ENCODE data around the gene INPP4A. TPM values are rescaled to one million over a fixed set of nuclear protein-coding genes. Genes with fewer than 3 reads are reported as not detected.

The INPP4A gene
- total and polyA plus RNA-seq, 10 of the 15 experiments (the other 5 are each of a cell fraction or from before 2014, with no cell fraction given): 4.7 to 62.3 (median 36.9) TPM

DNA sequence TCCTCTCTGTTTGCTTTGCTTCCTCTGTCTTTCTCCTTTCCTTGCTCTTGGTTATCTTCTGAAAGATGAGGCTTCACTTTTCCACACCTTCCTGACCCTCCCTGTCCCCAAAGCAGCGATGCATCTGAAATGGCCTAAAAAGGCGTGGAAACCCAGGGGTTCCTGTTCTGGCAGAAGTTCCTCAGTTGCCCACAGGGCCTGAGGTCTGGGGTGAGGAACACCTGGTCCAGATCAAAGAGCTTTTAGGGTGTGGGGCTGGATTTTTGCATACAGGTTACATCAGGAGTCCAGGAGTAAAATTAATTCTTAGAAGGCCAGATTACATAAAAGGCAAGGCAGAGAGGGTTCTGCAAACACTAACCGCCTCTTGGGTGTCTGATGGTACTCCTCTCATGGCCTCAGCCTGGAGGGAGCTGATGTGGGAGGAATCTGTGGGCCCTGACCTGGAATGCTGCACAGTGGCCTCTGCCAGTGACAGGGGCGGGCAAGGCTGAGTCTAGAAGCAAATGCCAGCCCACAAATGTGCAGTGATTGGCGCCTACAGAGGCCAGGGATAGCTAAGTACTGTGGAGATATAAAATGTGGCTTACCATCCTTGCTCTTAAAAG is 41.8 kb downstream of the INPP4A start:
- no peak for TF ChIP-seq EGR1 (IDR thresholded peaks at IDR 0.05; ENCODE audit: borderline replicate concordance in 1 of 2, low read depth in 2 of 2, low read length in 2 of 2)
- no peak for TF ChIP-seq YY1 (IDR thresholded peaks at IDR 0.05; ENCODE audit: low read depth, low read length)
- TF ChIP-seq POLR2AphosphoS5 (IDR thresholded peaks at IDR 0.05; ENCODE audit: low read length): 0 out of 2 replicates have a peak, but pooled peaks have one; percentile 38
- TF ChIP-seq IKZF1 (conservative IDR thresholded peaks at IDR 0.05): 0 out of 2 replicates have a peak, but pooled peaks have one; percentile 17
- peak; percentile 19 to 82; a peak in 2 of 4 replicates for TF ChIP-seq SRF (IDR thresholded peaks at IDR 0.05; ENCODE audit: low read depth in 2 of 2, low read length in 2 of 2)
- peak; percentile 26; the same call in 1 of the 2 replicates for TF ChIP-seq RUNX3 (IDR thresholded peaks at IDR 0.05; ENCODE audit: low read length)
- 0 out of 2 replicates have a peak, but pooled peaks have one; percentile 35 for TF ChIP-seq TCF7 (IDR thresholded peaks at IDR 0.05; ENCODE audit: borderline replicate concordance)
- TF ChIP-seq, protein P1, sequence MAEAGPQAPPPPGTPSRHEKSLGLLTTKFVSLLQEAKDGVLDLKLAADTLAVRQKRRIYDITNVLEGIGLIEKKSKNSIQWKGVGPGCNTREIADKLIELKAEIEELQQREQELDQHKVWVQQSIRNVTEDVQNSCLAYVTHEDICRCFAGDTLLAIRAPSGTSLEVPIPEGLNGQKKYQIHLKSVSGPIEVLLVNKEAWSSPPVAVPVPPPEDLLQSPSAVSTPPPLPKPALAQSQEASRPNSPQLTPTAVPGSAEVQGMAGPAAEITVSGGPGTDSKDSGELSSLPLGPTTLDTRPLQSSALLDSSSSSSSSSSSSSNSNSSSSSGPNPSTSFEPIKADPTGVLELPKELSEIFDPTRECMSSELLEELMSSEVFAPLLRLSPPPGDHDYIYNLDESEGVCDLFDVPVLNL (IDR thresholded peaks at IDR 0.05; ENCODE audit: low read depth, low read length): no peak
- peak; percentile 36; the same call in 1 of the 2 replicates for TF ChIP-seq POLR2A (IDR thresholded peaks at IDR 0.05; ENCODE audit: low read depth, low read length)
- no peak for TF ChIP-seq SMARCA5 (IDR thresholded peaks at IDR 0.05)
- POLR2A ChIA-PET: interaction anchor here (1.7 to 16.1 kb wide), 2 partner anchors 11 to 27 kb away, joined by 13 to 545 read pairs; no protein-coding TSS in a partner anchor
- intact Hi-C loops (cut with micrococcal nuclease; ENCODE audit: unreplicated experiment): loop anchor here (5.0 kb wide), 1 partner anchor 74 kb away; no protein-coding TSS in a partner anchor
- Histone ChIP-seq H3K9ac (ENCODE audit: control insufficient read depth, insufficient read depth, low read length) (peak overlapping the region; percentile 46), H3K27ac (ENCODE audit: control insufficient read depth, insufficient read depth) (peak overlapping the region; percentile 78), H3K4me2 (ENCODE audit: control insufficient read depth, insufficient read depth) (peak overlapping the region; percentile 74), H3K9me3 (replicated peaks; ENCODE audit: control insufficient read depth, insufficient read depth, low read length) (no peaks in the 10 kb centered on the region), H3K79me2 (ENCODE audit: control insufficient read depth, insufficient read depth, low read length) (peaks cover 90% of the 10 kb centered on the region), H2AFZ (ENCODE audit: control insufficient read depth, low read depth, low read length) (no peak overlapping the region), H3K27me3 (replicated peaks in 1 of 2; ENCODE audit: control insufficient read depth in 2 of 2, insufficient read depth in 2 of 2, low read length in 1 of 2) (no peaks in the 10 kb centered on the region), H3K36me3 (ENCODE audit: control insufficient read depth in 2 of 2, insufficient read depth in 2 of 2, low read length in 1 of 2) (peaks cover 5 to 9% of the 10 kb centered on the region in 2 experiments), H3K4me3 (no peak overlapping the region), H4K20me1 (ENCODE audit: control insufficient read depth, insufficient read depth) (no peaks in the 10 kb centered on the region), H3K4me1 (ENCODE audit: control insufficient read depth, insufficient read depth, low read length) (peaks cover 78% of the 10 kb centered on the region)
- DNase-seq (ENCODE audit: low read depth, low spot score): no peak
- in situ Hi-C loops (cut with MboI): no loop called here
- no peak for FAIRE-seq
- SMC1A ChIA-PET (ENCODE audit: uncharacterized antibody, unreplicated experiment): interaction anchor here (0.9 to 24.6 kb wide), 5 partner anchors 9 to 73 kb away, joined by 4 to 816 read pairs (median 10); no protein-coding TSS in a partner anchor
- RAD21 ChIA-PET (ENCODE audit: unreplicated experiment): interaction anchor here (0.8 to 9.1 kb wide), 12 partner anchors 8 to 73 kb away, joined by 3 to 200 read pairs (median 9); no protein-coding TSS in a partner anchor
- ATAC-seq: no peak
- CTCF ChIA-PET: interaction anchor here (0.9 to 6.6 kb wide), 11 partner anchors 10 to 40 kb away, joined by 3 to 64 read pairs (median 9); no protein-coding TSS in a partner anchor
- BruUV-seq (replicated peaks): no TSS peak
- 85% methylated on average over 5 of the region's 5 CpGs for WGBS (ENCODE audit: insufficient coverage, insufficient replicate concordance, low lambda C conversion rate, missing lambda C conversion rate)

Measured in GM12878 (cell line).